Epithelial cell of proximal tubule (primary cell): ENCODE measurements around the gene SLC25A11. TPM values are rescaled to one million over a fixed set of nuclear protein-coding genes. Genes with fewer than 3 reads are reported as not detected.

Source experiments
- DNase-seq: peaks from one replicate; pipeline ENCODE4 v3.0.0-alpha.2; 2011; ENCODE audit warnings: low read depth
- H3K4me3 ChIP-seq: 2 replicates; pipeline ENCODE4 v1.5.1; 2011; ENCODE audit warnings: low read depth, mild to moderate bottlenecking, low read length
- total RNA-seq: library from RNA; depleted of rRNA; stranded (reverse); fragments of >200 nt; gene quantifications from 2 replicates; pipeline ENCODE4 v1.2.3, GENCODE V29; 2015
- TF ChIP-seq, protein P1 (sequence below): conservative IDR thresholded peaks from 2 replicates; pipeline ENCODE4 v1.5.1; 2012; ENCODE audit warnings: low read depth, mild to moderate bottlenecking, low read length

SLC25A11 gene
- total RNA-seq, 1 donor from 2014 or later: 45.5 TPM

DNA sequence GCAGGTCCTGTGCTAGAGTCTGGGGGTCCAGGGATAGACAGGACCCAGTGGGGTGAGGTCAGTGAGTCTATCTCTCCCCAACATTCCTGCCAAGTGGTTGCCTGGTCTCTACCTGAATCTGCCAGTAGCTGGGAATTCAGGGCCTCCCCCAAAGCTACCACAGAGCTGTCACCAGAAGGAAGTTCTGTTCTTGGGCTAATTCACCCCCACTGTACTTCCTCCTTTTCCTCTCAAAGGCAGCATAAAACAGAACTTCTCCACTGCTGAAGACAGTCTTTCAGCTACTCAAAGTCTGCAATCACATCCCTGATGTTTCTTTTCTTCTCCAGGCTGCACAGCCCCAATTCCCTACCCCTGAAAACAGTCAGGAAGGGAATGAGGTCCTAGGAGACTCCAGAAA, 38.9 kb upstream of the SLC25A11 start:
- TF ChIP-seq, protein P1, sequence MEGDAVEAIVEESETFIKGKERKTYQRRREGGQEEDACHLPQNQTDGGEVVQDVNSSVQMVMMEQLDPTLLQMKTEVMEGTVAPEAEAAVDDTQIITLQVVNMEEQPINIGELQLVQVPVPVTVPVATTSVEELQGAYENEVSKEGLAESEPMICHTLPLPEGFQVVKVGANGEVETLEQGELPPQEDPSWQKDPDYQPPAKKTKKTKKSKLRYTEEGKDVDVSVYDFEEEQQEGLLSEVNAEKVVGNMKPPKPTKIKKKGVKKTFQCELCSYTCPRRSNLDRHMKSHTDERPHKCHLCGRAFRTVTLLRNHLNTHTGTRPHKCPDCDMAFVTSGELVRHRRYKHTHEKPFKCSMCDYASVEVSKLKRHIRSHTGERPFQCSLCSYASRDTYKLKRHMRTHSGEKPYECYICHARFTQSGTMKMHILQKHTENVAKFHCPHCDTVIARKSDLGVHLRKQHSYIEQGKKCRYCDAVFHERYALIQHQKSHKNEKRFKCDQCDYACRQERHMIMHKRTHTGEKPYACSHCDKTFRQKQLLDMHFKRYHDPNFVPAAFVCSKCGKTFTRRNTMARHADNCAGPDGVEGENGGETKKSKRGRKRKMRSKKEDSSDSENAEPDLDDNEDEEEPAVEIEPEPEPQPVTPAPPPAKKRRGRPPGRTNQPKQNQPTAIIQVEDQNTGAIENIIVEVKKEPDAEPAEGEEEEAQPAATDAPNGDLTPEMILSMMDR: no peak
- no peak for DNase-seq
- H3K4me3 ChIP-seq: no peak overlapping the region

DNA sequence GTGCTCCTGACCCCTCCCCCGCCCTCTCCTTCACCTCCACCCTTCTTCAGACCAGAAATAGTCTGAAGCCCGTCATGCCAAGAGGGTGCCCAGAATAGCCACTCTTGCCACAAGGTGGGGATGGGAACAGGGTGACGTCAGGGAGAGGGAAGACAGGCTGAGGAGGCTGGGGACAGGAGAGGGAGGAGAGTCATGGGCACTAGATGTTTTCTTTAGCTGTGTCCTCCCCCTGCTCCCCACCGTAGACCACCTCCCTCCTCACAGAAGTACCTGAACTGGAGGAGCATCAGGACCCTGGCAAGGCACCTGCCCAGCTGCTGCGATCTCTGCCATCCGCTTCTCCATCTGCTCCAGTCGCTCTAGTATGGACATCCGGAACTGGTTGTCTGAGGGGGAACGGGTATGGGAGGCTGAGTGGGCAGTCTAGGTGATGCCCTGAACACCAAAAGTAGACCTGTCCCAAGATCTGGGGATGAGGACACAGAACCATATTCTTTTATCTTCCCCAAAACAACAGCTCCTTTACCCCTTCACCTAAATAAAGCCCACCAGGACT, 34.3 kb upstream of the SLC25A11 start:
- TF ChIP-seq, protein P1: no peak
- no peak overlapping the region for H3K4me3 ChIP-seq
- DNase-seq: no peak

DNA sequence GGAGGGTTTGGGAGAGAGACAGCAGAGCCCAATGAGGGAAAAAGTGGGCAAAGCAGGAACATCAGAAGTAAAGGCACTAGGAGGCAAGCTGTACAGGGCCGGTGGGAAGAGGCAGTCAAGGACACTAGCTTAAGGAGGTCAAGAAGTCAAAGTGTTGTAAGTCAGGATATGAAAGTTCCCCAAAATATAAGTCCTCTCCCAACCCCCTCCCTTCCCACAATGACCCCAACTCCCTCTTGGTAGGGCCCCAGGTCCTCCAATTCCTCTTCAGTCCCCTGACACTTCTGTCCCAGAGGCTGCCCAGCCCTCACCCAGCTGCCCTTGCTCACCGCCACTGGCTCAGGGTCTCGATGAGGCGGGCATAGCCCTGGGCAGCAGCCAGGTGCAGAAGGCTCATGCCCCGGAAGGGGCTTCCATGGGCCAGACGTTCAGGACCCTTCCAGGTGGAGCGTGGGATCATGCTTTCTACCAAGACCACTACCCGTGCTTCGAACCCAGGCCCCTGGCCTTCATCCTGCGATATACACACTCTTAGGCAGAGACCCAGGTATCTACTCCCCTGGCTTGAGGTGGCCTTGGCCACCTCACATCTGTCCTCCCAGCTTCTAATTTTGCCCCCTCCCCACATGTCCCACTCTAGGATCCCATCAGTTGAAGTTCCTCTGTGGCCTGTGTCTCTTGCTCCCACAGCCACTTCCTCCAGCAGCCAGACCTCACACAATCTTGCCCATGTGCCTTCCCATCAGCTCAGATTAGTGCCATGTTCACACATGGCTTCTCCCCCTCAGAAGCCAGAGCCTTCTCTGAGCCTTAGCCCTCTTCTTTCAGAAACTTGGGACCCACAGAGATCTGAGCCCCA, 33.6 kb upstream of the SLC25A11 start:
- no peak for DNase-seq
- H3K4me3 ChIP-seq: no peak overlapping the region
- TF ChIP-seq, protein P1: no peak

DNA sequence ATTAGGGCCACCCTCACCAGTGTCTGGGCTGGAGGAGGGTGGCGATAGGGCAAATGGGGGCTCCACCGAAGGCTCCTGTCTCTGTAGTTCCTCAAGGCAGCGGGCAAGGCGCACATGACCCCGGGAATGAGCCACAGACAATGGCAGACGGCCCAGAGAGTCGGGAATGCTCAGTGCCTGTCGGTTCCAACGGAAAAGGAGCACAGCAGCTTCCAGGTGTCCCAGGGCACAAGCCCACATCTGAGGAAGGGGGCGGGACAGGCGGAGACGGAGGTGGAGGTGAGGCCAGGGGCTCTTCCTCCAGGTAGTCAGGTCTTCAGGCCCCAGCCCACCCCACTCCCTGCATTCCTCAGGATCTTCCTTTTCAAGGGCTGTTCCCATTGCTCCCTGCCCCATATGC, 32.9 kb upstream of the SLC25A11 start:
- H3K4me3 ChIP-seq: no peak overlapping the region
- no peak for DNase-seq
- TF ChIP-seq, protein P1: no peak

DNA sequence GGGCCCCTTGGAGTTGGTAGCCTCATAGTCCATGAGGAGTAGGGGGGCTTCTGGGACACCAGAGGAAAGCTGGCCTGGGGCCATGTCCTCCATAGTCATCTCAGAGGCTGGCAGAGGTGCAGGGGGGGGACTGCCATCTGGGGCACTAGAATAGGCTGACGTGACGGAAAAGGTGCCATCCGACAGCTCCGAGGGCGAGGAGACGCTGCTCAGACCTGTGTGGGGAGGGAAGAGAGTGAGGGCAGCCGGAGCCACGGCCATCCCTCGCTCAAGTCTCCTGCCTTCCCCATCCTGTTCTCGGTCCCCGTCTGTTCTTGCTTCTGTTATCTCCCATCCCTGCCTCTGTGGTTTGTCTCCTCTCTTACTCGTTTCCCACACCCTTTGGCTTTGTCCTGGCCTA, 32.5 kb upstream of the SLC25A11 start:
- TF ChIP-seq, protein P1: no peak
- no peak overlapping the region for H3K4me3 ChIP-seq
- DNase-seq: no peak

DNA sequence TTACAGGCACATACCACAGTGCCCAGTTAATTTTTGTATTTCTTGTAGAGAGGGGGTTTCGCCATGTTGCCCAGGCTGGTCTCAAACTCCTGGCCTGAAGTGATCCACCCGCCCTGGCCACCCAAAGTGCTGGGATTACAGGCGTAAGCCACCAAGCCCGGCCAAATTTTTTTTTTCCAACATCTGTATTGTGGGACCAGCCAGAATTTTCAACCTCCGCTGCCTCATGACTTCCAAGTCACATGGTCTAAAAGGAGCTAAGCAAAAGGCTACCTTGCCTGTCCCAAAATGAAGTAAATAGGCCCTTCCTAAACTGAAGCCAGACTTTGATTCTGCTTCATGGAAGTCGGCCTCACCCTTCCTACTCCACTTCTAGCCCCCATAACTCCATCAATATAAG, 32.0 kb upstream of the SLC25A11 start:
- DNase-seq: no peak
- TF ChIP-seq, protein P1: no peak
- no peak overlapping the region for H3K4me3 ChIP-seq
